ENCODE data around the gene HIGD2A.

GRCh38 chr5:176355400-176356178, 33.0 kb upstream of the HIGD2A start:
- TF ChIP-seq CTCF (IDR thresholded peaks at IDR 0.05): no peak
- no peak for TF ChIP-seq POLR2A (IDR thresholded peaks at IDR 0.05)
